Keratinocyte (primary cell): Measurements from ENCODE around the gene HIGD2A. TPM values are rescaled to one million over a fixed set of nuclear protein-coding genes. Genes with fewer than 3 reads are reported as not detected.

Experiments used
- DNase-seq: peaks from one replicate; pipeline ENCODE4 v3.0.0-alpha.2; 2011; ENCODE audit warnings: low read depth, missing footprints, low spot score
- FAIRE-seq: peaks from 2 replicates; lab custom pipeline; 2011; peaks lifted over from hg19 to GRCh38; lab: Jason Lieb, UNC
- H2AFZ ChIP-seq: 2 replicates; pipeline ENCODE4 v1.6.0; 2012; ENCODE audit warnings: low read length, control low read depth, inconsistent platforms; ENCODE audit not compliant: control insufficient read depth
- H3K27ac ChIP-seq: 2 replicates; pipeline ENCODE4 v1.5.1; 2011; ENCODE audit warnings: low read length; ENCODE audit not compliant: control insufficient read depth, insufficient read depth
- H3K27me3 ChIP-seq: 3 replicates; pipeline ENCODE4 v1.6.0; 2011; ENCODE audit warnings: low read length; ENCODE audit not compliant: control insufficient read depth, insufficient read depth; ENCODE audit errors: extremely low read depth
- H3K36me3 ChIP-seq, 2 experiments: 2 replicates in 1 of 2; 3 replicates in 1 of 2; pipeline ENCODE4 v1.5.1; 2011; ENCODE audit warnings: low read length in 2 of 2, mild to moderate bottlenecking in 1 of 2; ENCODE audit not compliant: control insufficient read depth in 2 of 2, insufficient read depth in 2 of 2; ENCODE audit errors: extremely low read depth in 1 of 2
- H3K4me1 ChIP-seq: 3 replicates; pipeline ENCODE4 v1.5.1; 2011; ENCODE audit warnings: low read length; ENCODE audit not compliant: control insufficient read depth, insufficient read depth; ENCODE audit errors: extremely low read depth
- H3K4me2 ChIP-seq: 3 replicates; pipeline ENCODE4 v1.6.0; 2011; ENCODE audit warnings: low read depth, low read length; ENCODE audit not compliant: control insufficient read depth, insufficient read depth; ENCODE audit errors: extremely low read depth
- H3K4me3 ChIP-seq, 3 experiments: fragments of 200-600 bp in 1 of 3; sonication (generic) in 1 of 3; 2 replicates in 2 of 3; 3 replicates in 1 of 3; pipeline ENCODE4 v1.5.1; 2011 to 2016; ENCODE audit warnings: low read length in 3 of 3, mild to moderate bottlenecking in 3 of 3, control low read depth in 2 of 3, inconsistent platforms in 1 of 3, low read depth in 1 of 3, mixed read lengths in 1 of 3, mixed run types in 1 of 3, moderate library complexity in 1 of 3; ENCODE audit not compliant: control insufficient read depth in 2 of 3, insufficient read depth in 2 of 3; ENCODE audit errors: extremely low read depth in 1 of 3
- H3K79me2 ChIP-seq: 2 replicates; pipeline ENCODE4 v1.6.0; 2012; ENCODE audit warnings: low read length; ENCODE audit not compliant: control insufficient read depth, insufficient read depth
- H3K9ac ChIP-seq: 3 replicates; pipeline ENCODE4 v1.6.0; 2011; ENCODE audit warnings: low read length; ENCODE audit not compliant: control insufficient read depth, insufficient read depth; ENCODE audit errors: extremely low read depth
- H3K9me1 ChIP-seq: 3 replicates; pipeline ENCODE4 v1.6.0; 2011; ENCODE audit warnings: low read length; ENCODE audit not compliant: control insufficient read depth, insufficient read depth; ENCODE audit errors: extremely low read depth
- H3K9me3 ChIP-seq: 2 replicates; pipeline ENCODE4 v1.5.1; 2012; ENCODE audit warnings: low read depth, low read length; ENCODE audit not compliant: control insufficient read depth
- H4K20me1 ChIP-seq: 3 replicates; pipeline ENCODE4 v1.6.0; 2011; ENCODE audit warnings: low read length; ENCODE audit not compliant: control insufficient read depth, insufficient read depth; ENCODE audit errors: extremely low read depth
- EZH2 ChIP-seq: IDR thresholded peaks from one replicate; pipeline ENCODE4 v1.6.1; 2012; ENCODE audit warnings: inconsistent platforms, mild to moderate bottlenecking, low read length, moderate library complexity
- dilution Hi-C: fragments of 300-500 bp; cut with MboI; formaldehyde crosslinking; loops from one replicate; pipeline ENCODE4 v1.7.0; 2020; ENCODE audit warnings: low sequenced_read_pairs; ENCODE audit not compliant: extremely low pct_ligation_motif_present
- polyA plus RNA-seq, 5 experiments: library from polyadenylated mRNA; depleted of rRNA in 3 of 5; stranded (reverse) in 3 of 5; stranded (forward) in 1 of 5; unstranded in 1 of 5; fragments of >200 nt; gene quantifications; 1 replicate in 1 of 5; 2 replicates in 3 of 5; 3 replicates in 1 of 5; pipeline versions ENCODE4 v1.2.1 to v1.2.3, GENCODE V29; 2011 to 2012; ENCODE audit warnings: missing spikeins in 2 of 5, low read depth in 1 of 5, low replicate concordance in 1 of 5
- TF ChIP-seq, protein P1 (sequence below), 3 experiments: IDR thresholded peaks in 1 of 3; conservative IDR thresholded peaks in 1 of 3; optimal IDR thresholded peaks in 1 of 3; 2 replicates in 2 of 3; 3 replicates in 1 of 3; pipeline versions ENCODE3 to v1.5.1; 2011; ENCODE audit warnings: low read length in 3 of 3, mild to moderate bottlenecking in 3 of 3, moderate library complexity in 2 of 3, control low read depth in 1 of 3, inconsistent platforms in 1 of 3; ENCODE audit not compliant: insufficient read depth in 2 of 3; ENCODE audit errors: extremely low read depth in 1 of 3

The HIGD2A gene
- polyA plus RNA-seq, 1 donor (not counting 4 experiments of a cell fraction or from before 2014, with no cell fraction given) = 74.6 TPM

GRCh38 chr5:176425138-176425537 lies 36.6 kb downstream of the HIGD2A start:
- Histone ChIP-seq H4K20me1 (no peaks in the 10 kb centered on the region), H3K4me1 (peaks cover 2% of the 10 kb centered on the region), H3K9me1 (no peaks in the 10 kb centered on the region), H3K36me3 (no peaks in the 10 kb centered on the region), H3K79me2 (no peaks in the 10 kb centered on the region), H3K27ac (no peak overlapping the region), H3K4me2 (no peak overlapping the region), H3K27me3 (no peaks in the 10 kb centered on the region), H3K9me3 (no peaks in the 10 kb centered on the region), H3K4me3 (no peak overlapping the region), H2AFZ (no peak overlapping the region), H3K9ac (no peak overlapping the region)
- dilution Hi-C loops = no loop called here
- no peak for DNase-seq
- no peak for TF ChIP-seq EZH2
- TF ChIP-seq, protein P1, sequence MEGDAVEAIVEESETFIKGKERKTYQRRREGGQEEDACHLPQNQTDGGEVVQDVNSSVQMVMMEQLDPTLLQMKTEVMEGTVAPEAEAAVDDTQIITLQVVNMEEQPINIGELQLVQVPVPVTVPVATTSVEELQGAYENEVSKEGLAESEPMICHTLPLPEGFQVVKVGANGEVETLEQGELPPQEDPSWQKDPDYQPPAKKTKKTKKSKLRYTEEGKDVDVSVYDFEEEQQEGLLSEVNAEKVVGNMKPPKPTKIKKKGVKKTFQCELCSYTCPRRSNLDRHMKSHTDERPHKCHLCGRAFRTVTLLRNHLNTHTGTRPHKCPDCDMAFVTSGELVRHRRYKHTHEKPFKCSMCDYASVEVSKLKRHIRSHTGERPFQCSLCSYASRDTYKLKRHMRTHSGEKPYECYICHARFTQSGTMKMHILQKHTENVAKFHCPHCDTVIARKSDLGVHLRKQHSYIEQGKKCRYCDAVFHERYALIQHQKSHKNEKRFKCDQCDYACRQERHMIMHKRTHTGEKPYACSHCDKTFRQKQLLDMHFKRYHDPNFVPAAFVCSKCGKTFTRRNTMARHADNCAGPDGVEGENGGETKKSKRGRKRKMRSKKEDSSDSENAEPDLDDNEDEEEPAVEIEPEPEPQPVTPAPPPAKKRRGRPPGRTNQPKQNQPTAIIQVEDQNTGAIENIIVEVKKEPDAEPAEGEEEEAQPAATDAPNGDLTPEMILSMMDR (optimal IDR thresholded peaks at IDR 0.05 in 1 of 3, IDR thresholded peaks at IDR 0.05 in 1 of 3, conservative IDR thresholded peaks at IDR 0.05 in 1 of 3; ENCODE audit: extremely low read depth in 1 of 3, insufficient read depth in 2 of 3, low read length in 3 of 3) = no peak
- FAIRE-seq = no peak

DNA sequence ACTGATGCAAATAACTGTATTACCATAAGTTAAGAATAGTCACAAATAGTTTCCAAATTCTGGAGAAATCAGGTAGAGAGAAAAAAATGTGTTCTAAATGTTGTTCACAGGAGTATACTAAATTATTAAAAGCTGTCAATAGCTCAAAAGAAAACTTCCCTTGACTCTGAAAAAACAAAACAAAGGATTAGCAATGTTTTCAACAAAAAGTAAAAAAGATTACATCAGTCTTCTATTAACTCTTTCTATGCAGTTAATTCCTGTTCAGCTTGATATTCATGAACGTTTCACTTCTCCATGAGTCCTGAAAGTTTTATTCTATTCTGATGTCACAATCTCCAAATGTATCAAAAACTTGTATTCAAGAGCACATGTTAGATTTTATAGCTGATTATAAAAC lies 37.2 kb downstream of the HIGD2A start:
- Histone ChIP-seq H3K4me1 (no peaks in the 10 kb centered on the region), H3K9me3 (no peaks in the 10 kb centered on the region), H3K79me2 (no peaks in the 10 kb centered on the region), H3K9me1 (no peaks in the 10 kb centered on the region), H3K4me2 (no peak overlapping the region), H3K4me3 (no peak overlapping the region), H3K36me3 (no peaks in the 10 kb centered on the region), H3K9ac (no peak overlapping the region), H4K20me1 (no peaks in the 10 kb centered on the region), H3K27me3 (no peaks in the 10 kb centered on the region), H2AFZ (no peak overlapping the region), H3K27ac (no peak overlapping the region)
- DNase-seq = no peak
- no peak for FAIRE-seq
- dilution Hi-C loops = no loop called here
- no peak for TF ChIP-seq EZH2
- TF ChIP-seq, protein P1 (optimal IDR thresholded peaks at IDR 0.05 in 1 of 3, IDR thresholded peaks at IDR 0.05 in 1 of 3, conservative IDR thresholded peaks at IDR 0.05 in 1 of 3; ENCODE audit: extremely low read depth in 1 of 3, insufficient read depth in 2 of 3, low read length in 3 of 3) = no peak
